GM12878 (cell line): Measurements from ENCODE around the gene PPP1R1A. TPM values are rescaled to one million over a fixed set of nuclear protein-coding genes. Genes with fewer than 3 reads are reported as not detected.

Source experiments
- ATAC-seq: fragments of 200-7000 bp; cut with Tn5 transposase; 3 replicates; pipeline ENCODE4 v1.9.1; 2020; ENCODE audit warnings: mild to moderate bottlenecking, moderate library complexity
- BruUV-seq: library from RNA; stranded (reverse); fragments of 400-500 nt; replicated peaks from 2 replicates; lab custom pipeline; 2021; lab: Mats Ljungman, UMichigan
- CTCF ChIA-PET: fragments of 300-600 bp; sonication (Branson Sonifier 250); formaldehyde crosslinking; extraction: SDS; loops from one replicate; lab custom pipeline; 2021; ENCODE audit warnings: inconsistent platforms; lab: Yijun Ruan, JAX
- POLR2A ChIA-PET: fragments of 350-600 bp; formaldehyde crosslinking; extraction: SDS; loops from one replicate; lab custom pipeline; 2021; ENCODE audit warnings: inconsistent platforms; lab: Charles Lee
- RAD21 ChIA-PET: fragments of 300-600 bp; sonication (Branson Sonifier 250); formaldehyde crosslinking; loops from one replicate; lab custom pipeline; 2023; ENCODE audit warnings: antibody characterized with exemption; ENCODE audit not compliant: unreplicated experiment; lab: Charles Lee
- SMC1A ChIA-PET: fragments of 300-600 bp; sonication (Branson Sonifier 250); formaldehyde crosslinking; loops from one replicate; lab custom pipeline; 2023; ENCODE audit not compliant: unreplicated experiment, uncharacterized antibody; lab: Charles Lee
- DNase-seq: peaks from one replicate; pipeline ENCODE4 v3.0.0-alpha.2; 2011; ENCODE audit warnings: low read depth, low spot score
- FAIRE-seq: peaks from 3 replicates; lab custom pipeline; 2011; peaks lifted over from hg19 to GRCh38; lab: Jason Lieb, UNC
- H2AFZ ChIP-seq: 2 replicates; pipeline ENCODE4 v1.6.0; 2011; ENCODE audit warnings: low read depth, low read length, control low read depth; ENCODE audit not compliant: control insufficient read depth
- H3K27ac ChIP-seq: 2 replicates; pipeline ENCODE4 v1.5.1; 2011; ENCODE audit warnings: control low read depth; ENCODE audit not compliant: control insufficient read depth, insufficient read depth
- H3K27me3 ChIP-seq, 2 experiments: replicated peaks in 1 of 2; 2 replicates each; pipeline versions ENCODE4 v1.6.0 to v1.6.1; 2011; ENCODE audit warnings: low read length in 1 of 2; ENCODE audit not compliant: control insufficient read depth in 2 of 2, insufficient read depth in 2 of 2
- H3K36me3 ChIP-seq, 2 experiments: 2 replicates each; pipeline ENCODE4 v1.5.1; 2011; ENCODE audit warnings: low read length in 1 of 2; ENCODE audit not compliant: control insufficient read depth in 2 of 2, insufficient read depth in 2 of 2
- H3K4me1 ChIP-seq: 2 replicates; pipeline ENCODE4 v1.6.1; 2011; ENCODE audit warnings: mild to moderate bottlenecking, low read length, moderate library complexity, mixed read lengths; ENCODE audit not compliant: control insufficient read depth, insufficient read depth
- H3K4me2 ChIP-seq: 2 replicates; pipeline ENCODE4 v1.6.0; 2011; ENCODE audit warnings: control low read depth; ENCODE audit not compliant: control insufficient read depth, insufficient read depth
- H3K4me3 ChIP-seq: fragments of 200-600 bp; sonication (generic); 2 replicates; pipeline ENCODE4 v1.5.1; 2016
- H3K79me2 ChIP-seq: 2 replicates; pipeline ENCODE4 v1.6.0; 2011; ENCODE audit warnings: low read length; ENCODE audit not compliant: control insufficient read depth, insufficient read depth
- H3K9ac ChIP-seq: 2 replicates; pipeline ENCODE4 v1.8.0; 2011; ENCODE audit warnings: low read length, control low read depth, mixed read lengths; ENCODE audit not compliant: control insufficient read depth, insufficient read depth
- H3K9me3 ChIP-seq: replicated peaks from 3 replicates; pipeline ENCODE4 v1.5.1; 2011; ENCODE audit warnings: mild to moderate bottlenecking, low read length; ENCODE audit not compliant: control insufficient read depth, insufficient read depth
- H4K20me1 ChIP-seq: 2 replicates; pipeline ENCODE4 v1.6.0; 2011; ENCODE audit not compliant: control insufficient read depth, insufficient read depth
- ATF2 ChIP-seq: IDR thresholded peaks from 2 replicates; pipeline ENCODE4 v1.6.1; 2012; ENCODE audit warnings: low read length, inconsistent platforms
- BCL11A ChIP-seq: IDR thresholded peaks from 2 replicates; pipeline ENCODE4 v1.6.1; 2011; ENCODE audit warnings: low read depth, low read length
- CHD1 ChIP-seq: IDR thresholded peaks from 2 replicates; pipeline ENCODE4 v1.6.1; 2012; ENCODE audit warnings: low read depth, low read length, improper control_type of control experiment
- EZH2 ChIP-seq: IDR thresholded peaks from 2 replicates; pipeline ENCODE4 v1.6.1; 2012; ENCODE audit warnings: low read depth, mild to moderate bottlenecking, control low read depth, inconsistent platforms, low read length, borderline replicate concordance; ENCODE audit not compliant: control insufficient read depth
- MXI1 ChIP-seq: fragments of 150-350 bp; IDR thresholded peaks from 2 replicates; pipeline ENCODE4 v1.6.1; 2011; ENCODE audit warnings: low read depth, mild to moderate bottlenecking, inconsistent platforms, low read length, improper control_type of control experiment
- NBN ChIP-seq: fragments of 450-650 bp; IDR thresholded peaks from 2 replicates; pipeline ENCODE4 v1.6.1; 2016
- NR2F1 ChIP-seq: fragments of 450-650 bp; conservative IDR thresholded peaks from 2 replicates; pipeline ENCODE4 v1.6.1; 2017; ENCODE audit warnings: mild to moderate bottlenecking
- PAX5 ChIP-seq: IDR thresholded peaks from 2 replicates; pipeline ENCODE4 v1.6.1; 2011; ENCODE audit warnings: low read depth, low read length, borderline replicate concordance
- PKNOX1 ChIP-seq: fragments of 450-650 bp; IDR thresholded peaks from 2 replicates; pipeline ENCODE4 v1.6.1; 2016; ENCODE audit warnings: mild to moderate bottlenecking
- RAD51 ChIP-seq: fragments of 450-650 bp; IDR thresholded peaks from 2 replicates; pipeline ENCODE4 v1.6.1; 2016; ENCODE audit warnings: moderate library complexity, mild to moderate bottlenecking, inconsistent platforms
- RELB ChIP-seq: fragments of 450-650 bp; IDR thresholded peaks from 2 replicates; pipeline ENCODE4 v1.6.1; 2017; ENCODE audit warnings: low read depth, mild to moderate bottlenecking, moderate library complexity
- SIX5 ChIP-seq: IDR thresholded peaks from 2 replicates; pipeline ENCODE4 v1.6.1; 2011; ENCODE audit warnings: mild to moderate bottlenecking, low read depth, low read length, moderate library complexity; ENCODE audit not compliant: severe bottlenecking
- SREBF2 ChIP-seq: IDR thresholded peaks from 2 replicates; pipeline ENCODE4 v1.6.1; 2012; ENCODE audit warnings: mild to moderate bottlenecking, low read length
- SUZ12 ChIP-seq: fragments of 200-600 bp; sonication (generic); IDR thresholded peaks from one replicate; pipeline ENCODE4 v1.6.1; 2018; ENCODE audit warnings: antibody characterized with exemption, mild to moderate bottlenecking; ENCODE audit not compliant: unreplicated experiment
- USF2 ChIP-seq: IDR thresholded peaks from 2 replicates; pipeline ENCODE4 v1.6.1; 2011; ENCODE audit warnings: low read depth, low read length, improper control_type of control experiment, borderline replicate concordance
- ZSCAN29 ChIP-seq: fragments of 450-650 bp; IDR thresholded peaks from 2 replicates; pipeline ENCODE4 v1.6.1; 2017; ENCODE audit warnings: mild to moderate bottlenecking, moderate library complexity
- WGBS: methylation state at CpG from one replicate; pipeline ENCODE4 v1.1.6; 2016; ENCODE audit warnings: low lambda C conversion rate; ENCODE audit not compliant: insufficient replicate concordance, insufficient coverage; ENCODE audit errors: missing lambda C conversion rate; 5-methylcytosine and 5-hydroxymethylcytosine counted together
- in situ Hi-C: fragments of 300-500 bp; cut with MboI; formaldehyde crosslinking; loops from 9 replicates; pipeline ENCODE4 v1.14.3; 2018; ENCODE audit warnings: mixed read lengths
- intact Hi-C: fragments of 100-400 bp; cut with micrococcal nuclease; formaldehyde crosslinking; loops from one replicate; pipeline ENCODE4 v1.14.2; 2022; ENCODE audit not compliant: unreplicated experiment
- polyA plus RNA-seq, 11 experiments: library from polyadenylated mRNA; depleted of rRNA in 4 of 11; unstranded in 6 of 11; stranded (reverse) in 5 of 11; fragments of >200 nt; fragmentation: Nextera tagmentation in 4 of 11; fragmentation: Illumina TruSeq in 1 of 11; extraction: Ambion mirVana in 4 of 11; extraction: Trizol in 1 of 11; gene quantifications; 1 replicate in 1 of 11; 2 replicates in 10 of 11; pipeline versions ENCODE4 v1.2.1 to v1.2.3, GENCODE V29; 2011 to 2016; ENCODE audit warnings: inconsistent platforms in 2 of 11, missing spikeins in 2 of 11, low read depth in 1 of 11
- total RNA-seq, 4 experiments: library from RNA; depleted of rRNA in 3 of 4; stranded (reverse); fragments of >200 nt in 3 of 4; fragmentation: Illumina TruSeq in 1 of 4; extraction: Trizol in 1 of 4; gene quantifications; 2 replicates each; pipeline versions ENCODE4 v1.2.1 to v1.2.3, GENCODE V29; 2013 to 2021

Gene PPP1R1A
- total and polyA plus RNA-seq, 10 of the 15 experiments (the other 5 are each of a cell fraction or from before 2014, with no cell fraction given): 0.03 to 0.08 (median 0.07) TPM; not detected in 7

- ATAC-seq: no peak
- WGBS: 97% methylated on average over 4 of the region's 4 CpGs
- no peaks in the 10 kb centered on the region for H3K27me3 ChIP-seq
- peaks cover 37 to 59% of the 10 kb centered on the region in 2 experiments for H3K36me3 ChIP-seq
- ChIA-PET SMC1A (no interaction called here), POLR2A (no interaction called here), CTCF (interaction anchor here (1.0 to 1.4 kb wide), 4 partner anchors 9 to 130 kb away, joined by 3 to 4 read pairs (median 3); no protein-coding TSS in a partner anchor), RAD21 (no interaction called here)
- no peaks in the 10 kb centered on the region for H3K9me3 ChIP-seq
- no peaks in the 10 kb centered on the region for H4K20me1 ChIP-seq
- DNase-seq: no peak
- no peak overlapping the region for H2AFZ ChIP-seq
- H3K4me3 ChIP-seq: no peak overlapping the region
- in situ Hi-C loops (no loop called here), intact Hi-C loops (no loop called here)
- H3K4me2 ChIP-seq: no peak overlapping the region
- no peak overlapping the region for H3K9ac ChIP-seq
- H3K27ac ChIP-seq: no peak overlapping the region
- no peaks in the 10 kb centered on the region for H3K4me1 ChIP-seq
- no TSS peak for BruUV-seq
- H3K79me2 ChIP-seq: no peaks in the 10 kb centered on the region
- FAIRE-seq: no peak
- TF ChIP-seq MXI1 (no peak), USF2 (no peak), NBN (no peak), SREBF2 (no peak), PKNOX1 (no peak), EZH2 (no peak), CHD1 (no peak), ZSCAN29 (no peak), SIX5 (no peak), BCL11A (no peak), RELB (no peak), RAD51 (no peak), PAX5 (no peak), NR2F1 (no peak), SUZ12 (no peak), ATF2 (no peak)
These were observed 58.9 kb downstream of the PPP1R1A start for GRCh38 chr12:54529581-54529980.
